Kidney (tissue), 14 donors: ENCODE data around the gene CDC42EP3. TPM values are rescaled to one million over a fixed set of nuclear protein-coding genes. Genes with fewer than 3 reads are reported as not detected.

ENCODE experiments used
- DNase-seq, 5 donors: peaks; one replicate each; pipeline ENCODE4 v3.0.0-alpha.2; 2013 to 2020
- FAIRE-seq: peaks from 2 replicates; lab custom pipeline; 2012; peaks lifted over from hg19 to GRCh38; lab: Jason Lieb, UNC
- H3K27ac ChIP-seq, 2 donors: one replicate each; pipeline ENCODE4 v1.7.0; 2013; ENCODE audit warnings: low read depth in 2 of 2, low read length in 2 of 2, inconsistent platforms in 1 of 2
- H3K27me3 ChIP-seq: one replicate; pipeline ENCODE4 v1.7.1; 2013; ENCODE audit warnings: low read length, inconsistent platforms; ENCODE audit not compliant: control insufficient read depth, insufficient read depth
- H3K36me3 ChIP-seq, 3 donors: one replicate each; pipeline versions ENCODE4 v1.7.0 to v1.7.1; 2013; ENCODE audit warnings: low read length in 3 of 3, control low read depth in 1 of 3, inconsistent platforms in 1 of 3; ENCODE audit not compliant: insufficient read depth in 3 of 3, control insufficient read depth in 2 of 3
- H3K4me1 ChIP-seq, 3 donors: one replicate each; pipeline versions ENCODE4 v1.7.0 to v1.7.1; 2013; ENCODE audit warnings: low read length in 3 of 3, inconsistent platforms in 1 of 3, low read depth in 1 of 3; ENCODE audit not compliant: control insufficient read depth in 2 of 3, insufficient read depth in 2 of 3
- H3K4me3 ChIP-seq, 3 donors: one replicate each; pipeline versions ENCODE4 v1.7.0 to v1.8.1; 2013; ENCODE audit warnings: low read length in 3 of 3, control low read depth in 1 of 3, inconsistent platforms in 1 of 3
- H3K9ac ChIP-seq, 3 donors: one replicate each; pipeline versions ENCODE4 v1.7.0 to v1.7.1; 2013; ENCODE audit warnings: low read length in 3 of 3, control low read depth in 1 of 3, inconsistent platforms in 1 of 3
- H3K9me3 ChIP-seq, 3 donors: one replicate each; pipeline versions ENCODE4 v1.7.0 to v1.7.1; 2013; ENCODE audit warnings: low read length in 3 of 3, control low read depth in 1 of 3, inconsistent platforms in 1 of 3; ENCODE audit not compliant: control insufficient read depth in 2 of 3, insufficient read depth in 1 of 3
- intact Hi-C: fragments of 100-400 bp; cut with DNase I; formaldehyde crosslinking; loops from one replicate; pipeline ENCODE4 v1.11.1; 2022
- polyA plus RNA-seq: library from polyadenylated mRNA; stranded (reverse); fragments of 350-450 nt; fragmentation: Illumina TruSeq; extraction: RNeasy Lipid Tissue Mini Kit (QIAGEN cat#74804); gene quantifications from one replicate; pipeline ENCODE4 v1.2.3, GENCODE V29; 2014; ENCODE audit warnings: low read depth, low replicate concordance; ENCODE audit not compliant: insufficient read depth
- total RNA-seq: library from RNA; stranded (reverse); fragmentation: NEBNext Ultra II Directional; extraction: Animal tissue kit (Norgen Biotek cat#: 25700); gene quantifications from one replicate; pipeline ENCODE4 v1.2.1, GENCODE V29; 2021
- TF ChIP-seq, protein P1 (sequence below): IDR thresholded peaks from 3 replicates; pipeline ENCODE4 v1.5.1; 2012; ENCODE audit warnings: mild to moderate bottlenecking, moderate library complexity, borderline replicate concordance; ENCODE audit not compliant: insufficient read depth; ENCODE audit errors: extremely low read depth
- donor health status: control.
- donor health status: control.
- donor health status: control.
- donor health status: control.
- donor health status: control.
- donor health status: DM: yes; HTN: yes; CAD: no.
- donor health status: Normal renal cell carcinoma (clear cell type).

The CDC42EP3 gene
- total and polyA plus RNA-seq, 2 donors from 2014 or later = 21.3 to 34.1 TPM

DNA sequence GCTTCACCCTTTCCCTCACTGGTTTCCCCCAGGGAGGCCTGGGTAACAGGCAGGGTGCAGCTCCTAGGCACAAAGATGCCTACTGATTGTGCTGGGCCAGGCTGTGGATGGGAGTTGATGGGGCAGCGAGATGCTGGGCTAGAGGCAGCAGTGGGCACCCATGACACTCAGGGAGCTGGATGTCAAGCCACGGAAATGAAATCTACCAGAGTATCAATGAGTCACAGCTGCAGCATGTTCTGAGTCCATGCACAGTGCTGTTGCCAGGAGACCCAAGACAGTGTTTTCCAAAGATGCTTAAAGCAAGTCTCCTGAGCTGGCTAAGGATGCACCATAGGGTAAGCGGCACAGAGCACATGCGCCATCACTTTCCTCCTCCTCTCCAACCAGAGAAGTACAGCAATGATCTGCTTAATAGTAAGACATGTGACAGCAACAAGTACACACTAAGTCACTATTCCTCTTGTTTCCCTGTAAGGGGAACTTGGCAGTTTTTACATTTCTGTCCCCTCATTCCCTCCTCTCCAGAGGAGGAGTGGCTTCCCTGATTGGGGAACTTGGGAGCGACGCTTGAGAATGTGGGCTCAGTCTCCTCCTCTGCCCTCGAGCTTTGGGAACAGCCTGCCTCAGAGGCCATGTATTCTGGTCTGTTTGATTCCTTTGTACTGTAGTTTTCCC is 57.2 kb downstream of the CDC42EP3 start:
- no peaks in the 10 kb centered on the region for H3K4me1 ChIP-seq
- DNase-seq (peak in 1 of 5 donors; percentile 51), FAIRE-seq (no peak)
- intact Hi-C loops = no loop called here
- H3K36me3 ChIP-seq = no peaks in the 10 kb centered on the region
- H3K9ac ChIP-seq = no peak overlapping the region
- H3K27me3 ChIP-seq = no peaks in the 10 kb centered on the region
- TF ChIP-seq, protein P1, sequence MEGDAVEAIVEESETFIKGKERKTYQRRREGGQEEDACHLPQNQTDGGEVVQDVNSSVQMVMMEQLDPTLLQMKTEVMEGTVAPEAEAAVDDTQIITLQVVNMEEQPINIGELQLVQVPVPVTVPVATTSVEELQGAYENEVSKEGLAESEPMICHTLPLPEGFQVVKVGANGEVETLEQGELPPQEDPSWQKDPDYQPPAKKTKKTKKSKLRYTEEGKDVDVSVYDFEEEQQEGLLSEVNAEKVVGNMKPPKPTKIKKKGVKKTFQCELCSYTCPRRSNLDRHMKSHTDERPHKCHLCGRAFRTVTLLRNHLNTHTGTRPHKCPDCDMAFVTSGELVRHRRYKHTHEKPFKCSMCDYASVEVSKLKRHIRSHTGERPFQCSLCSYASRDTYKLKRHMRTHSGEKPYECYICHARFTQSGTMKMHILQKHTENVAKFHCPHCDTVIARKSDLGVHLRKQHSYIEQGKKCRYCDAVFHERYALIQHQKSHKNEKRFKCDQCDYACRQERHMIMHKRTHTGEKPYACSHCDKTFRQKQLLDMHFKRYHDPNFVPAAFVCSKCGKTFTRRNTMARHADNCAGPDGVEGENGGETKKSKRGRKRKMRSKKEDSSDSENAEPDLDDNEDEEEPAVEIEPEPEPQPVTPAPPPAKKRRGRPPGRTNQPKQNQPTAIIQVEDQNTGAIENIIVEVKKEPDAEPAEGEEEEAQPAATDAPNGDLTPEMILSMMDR = no peak
- no peaks in the 10 kb centered on the region for H3K9me3 ChIP-seq
- H3K27ac ChIP-seq = no peak overlapping the region
- no peak overlapping the region for H3K4me3 ChIP-seq

DNA sequence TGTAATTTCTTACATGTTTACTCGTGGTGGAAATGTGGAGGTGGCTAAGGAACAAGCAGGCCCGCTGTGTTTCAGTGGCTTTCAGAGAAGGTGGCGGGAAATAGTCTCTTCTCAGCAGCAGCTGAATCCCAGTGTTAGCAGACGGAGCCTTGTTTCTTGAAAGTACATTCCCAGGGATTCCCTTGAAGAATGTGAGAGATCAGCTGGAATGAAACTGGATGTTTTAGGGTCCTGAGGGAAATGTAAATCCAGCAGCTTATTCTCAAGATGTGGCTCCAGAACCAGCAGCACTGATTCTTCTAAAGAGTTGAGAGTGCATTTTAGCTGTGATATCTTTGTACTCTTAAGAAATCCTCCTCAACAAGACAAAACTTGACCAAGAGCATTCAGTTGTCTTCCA is 59.1 kb downstream of the CDC42EP3 start:
- DNase-seq = peak in 1 of 5 donors; percentile 77
- Histone ChIP-seq H3K4me3 (no peak overlapping the region), H3K27me3 (no peaks in the 10 kb centered on the region), H3K9ac (no peak overlapping the region), H3K4me1 (no peaks in the 10 kb centered on the region), H3K36me3 (no peaks in the 10 kb centered on the region), H3K9me3 (no peaks in the 10 kb centered on the region), H3K27ac (no peak overlapping the region)
- intact Hi-C loops = no loop called here
- no peak for FAIRE-seq
- TF ChIP-seq, protein P1 = no peak

DNA sequence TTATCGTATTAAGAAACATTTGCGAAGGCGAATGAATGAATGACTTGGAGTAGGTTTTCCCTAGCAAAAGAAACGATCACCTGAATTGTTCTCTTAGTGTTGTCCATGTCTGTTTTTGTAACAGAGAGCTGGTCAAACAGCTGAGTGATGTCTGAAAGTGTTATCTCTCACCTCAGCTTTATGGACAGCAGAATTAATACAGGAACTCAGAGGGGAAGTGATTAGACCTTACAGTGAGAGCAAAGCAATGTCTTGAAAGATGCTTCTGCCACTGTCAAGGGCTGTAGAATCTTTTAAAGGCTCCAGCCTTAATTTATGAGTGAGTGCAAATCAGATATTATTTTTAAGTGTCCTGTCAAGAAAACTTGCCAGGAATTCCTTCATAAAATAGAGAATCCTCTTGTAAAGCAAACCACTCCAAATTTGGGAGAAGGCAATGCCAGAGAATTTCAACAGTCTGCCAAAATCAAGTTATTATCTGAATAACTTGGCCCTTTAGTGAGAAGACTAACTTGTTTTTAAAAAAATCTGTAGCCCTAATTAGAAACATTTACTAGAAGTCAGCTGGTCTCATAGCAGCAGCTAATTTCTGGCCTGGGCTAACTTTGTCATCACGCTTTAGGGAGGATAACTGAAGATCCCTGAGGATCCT is 60.7 kb downstream of the CDC42EP3 start:
- H3K4me3 ChIP-seq = no peak overlapping the region
- intact Hi-C loops = no loop called here
- peak in 2 of 5 donors; percentile 30 to 62 for DNase-seq
- no peak overlapping the region for H3K27ac ChIP-seq
- H3K36me3 ChIP-seq = no peaks in the 10 kb centered on the region
- no peaks in the 10 kb centered on the region for H3K4me1 ChIP-seq
- no peak overlapping the region for H3K9ac ChIP-seq
- no peaks in the 10 kb centered on the region for H3K9me3 ChIP-seq
- TF ChIP-seq, protein P1 = no peak
- no peaks in the 10 kb centered on the region for H3K27me3 ChIP-seq
- FAIRE-seq = no peak
